ENCODE measurements around the gene PRELID2. TPM values are rescaled to one million over a fixed set of nuclear protein-coding genes. Genes with fewer than 3 reads are reported as not detected.

PRELID2 gene
- total RNA-seq, 2 donors from 2014 or later: 6.7 to 14.3 TPM

- Mint-ChIP-seq H3K36me3 (ENCODE audit: low read depth) (no peaks in the 10 kb centered on the region), H3K4me1 (peaks cover 2% of the 10 kb centered on the region), H3K9me3 (no peaks in the 10 kb centered on the region), H3K27ac (no peak overlapping the region), H3K27me3 (ENCODE audit: insufficient read depth) (peaks cover 27% of the 10 kb centered on the region), H3K4me3 (no peak overlapping the region)
- 100% methylated on average over 1 of the region's 1 CpG for WGBS, 2 experiments (ENCODE audit: insufficient coverage in 1 of 2, insufficient read length in 1 of 2)
- DNase-seq: no peak
- Histone ChIP-seq H3K4me3 (ENCODE audit: low read length) (no peak overlapping the region), H3K27me3 (ENCODE audit: control insufficient read depth, insufficient read depth, low read length, poor library complexity, severe bottlenecking) (peaks cover 11% of the 10 kb centered on the region), H3K4me1 (ENCODE audit: control insufficient read depth, insufficient read depth, low read length) (no peaks in the 10 kb centered on the region), H3K9me3 (ENCODE audit: control insufficient read depth, low read length) (no peaks in the 10 kb centered on the region), H3K27ac (ENCODE audit: low read depth, low read length) (no peak overlapping the region), H3K36me3 (ENCODE audit: control insufficient read depth, insufficient read depth, low read length) (no peaks in the 10 kb centered on the region), H3K9ac (ENCODE audit: extremely low read depth, low read length, poor library complexity, severe bottlenecking) (no peak overlapping the region)
- TF ChIP-seq, protein P1, sequence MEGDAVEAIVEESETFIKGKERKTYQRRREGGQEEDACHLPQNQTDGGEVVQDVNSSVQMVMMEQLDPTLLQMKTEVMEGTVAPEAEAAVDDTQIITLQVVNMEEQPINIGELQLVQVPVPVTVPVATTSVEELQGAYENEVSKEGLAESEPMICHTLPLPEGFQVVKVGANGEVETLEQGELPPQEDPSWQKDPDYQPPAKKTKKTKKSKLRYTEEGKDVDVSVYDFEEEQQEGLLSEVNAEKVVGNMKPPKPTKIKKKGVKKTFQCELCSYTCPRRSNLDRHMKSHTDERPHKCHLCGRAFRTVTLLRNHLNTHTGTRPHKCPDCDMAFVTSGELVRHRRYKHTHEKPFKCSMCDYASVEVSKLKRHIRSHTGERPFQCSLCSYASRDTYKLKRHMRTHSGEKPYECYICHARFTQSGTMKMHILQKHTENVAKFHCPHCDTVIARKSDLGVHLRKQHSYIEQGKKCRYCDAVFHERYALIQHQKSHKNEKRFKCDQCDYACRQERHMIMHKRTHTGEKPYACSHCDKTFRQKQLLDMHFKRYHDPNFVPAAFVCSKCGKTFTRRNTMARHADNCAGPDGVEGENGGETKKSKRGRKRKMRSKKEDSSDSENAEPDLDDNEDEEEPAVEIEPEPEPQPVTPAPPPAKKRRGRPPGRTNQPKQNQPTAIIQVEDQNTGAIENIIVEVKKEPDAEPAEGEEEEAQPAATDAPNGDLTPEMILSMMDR (conservative IDR thresholded peaks at IDR 0.05): no peak
Observed at GRCh38 chr5:145830594-145830993, 4.5 kb downstream of the PRELID2 start.

- Histone ChIP-seq H3K27ac (ENCODE audit: low read depth, low read length) (no peak overlapping the region), H3K9ac (ENCODE audit: extremely low read depth, low read length, poor library complexity, severe bottlenecking) (no peak overlapping the region), H3K27me3 (ENCODE audit: control insufficient read depth, insufficient read depth, low read length, poor library complexity, severe bottlenecking) (peaks cover 7% of the 10 kb centered on the region), H3K9me3 (ENCODE audit: control insufficient read depth, low read length) (no peaks in the 10 kb centered on the region), H3K4me1 (ENCODE audit: control insufficient read depth, insufficient read depth, low read length) (no peaks in the 10 kb centered on the region), H3K4me3 (ENCODE audit: low read length) (no peak overlapping the region), H3K36me3 (ENCODE audit: control insufficient read depth, insufficient read depth, low read length) (no peaks in the 10 kb centered on the region)
- Mint-ChIP-seq H3K4me3 (no peak overlapping the region), H3K9me3 (no peaks in the 10 kb centered on the region), H3K36me3 (ENCODE audit: low read depth) (no peaks in the 10 kb centered on the region), H3K27ac (no peak overlapping the region), H3K27me3 (ENCODE audit: insufficient read depth) (peaks cover 24% of the 10 kb centered on the region), H3K4me1 (no peaks in the 10 kb centered on the region)
- TF ChIP-seq, protein P1 (conservative IDR thresholded peaks at IDR 0.05): no peak
- no peak for DNase-seq
Observed at GRCh38 chr5:145829708-145830361, 5.3 kb downstream of the PRELID2 start.

DNA sequence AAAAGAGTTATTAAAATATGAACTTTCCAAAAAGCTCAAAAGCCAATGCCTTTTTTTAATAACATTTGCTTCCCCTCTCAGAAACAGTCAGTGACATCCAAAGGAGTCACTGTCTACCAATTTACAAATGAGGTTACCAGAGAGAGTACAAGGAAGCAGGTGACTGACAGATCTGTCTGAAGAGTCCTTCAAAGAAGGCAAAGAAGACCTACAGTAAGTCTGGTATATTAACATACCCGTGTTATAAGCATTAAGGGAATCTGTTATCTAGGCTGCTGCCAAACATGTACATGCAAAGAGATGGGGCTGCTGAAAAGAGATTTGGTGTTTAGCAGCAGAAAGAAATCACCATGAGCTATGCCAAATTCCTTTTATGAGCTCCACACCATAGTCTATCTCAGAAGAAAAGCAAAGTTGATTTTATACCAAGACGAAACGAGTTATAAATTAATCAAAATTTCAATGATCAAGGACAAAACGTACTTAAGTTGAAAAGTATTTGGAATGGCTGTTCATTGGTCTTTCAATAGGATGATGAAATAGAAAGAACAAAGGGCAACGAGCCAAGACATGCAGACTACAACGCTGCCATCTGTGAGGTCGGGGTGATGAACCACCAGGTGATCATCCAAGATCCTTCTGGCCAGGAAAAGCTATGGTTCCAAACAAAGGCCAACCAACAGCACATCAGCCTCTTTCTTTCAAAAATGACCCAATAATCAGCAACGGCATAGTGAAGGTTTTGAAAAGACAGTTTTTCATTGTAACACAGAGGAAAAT, 8.1 kb downstream of the PRELID2 start:
- no peaks in the 10 kb centered on the region for H3K4me1 ChIP-seq (ENCODE audit: control insufficient read depth, insufficient read depth, low read length)
- no peak overlapping the region for H3K27ac Mint-ChIP-seq
- no peak overlapping the region for H3K27ac ChIP-seq (ENCODE audit: low read depth, low read length)
- WGBS, 2 experiments (ENCODE audit: insufficient coverage in 1 of 2, insufficient read length in 1 of 2): 89 to 91% methylated on average over 7 to 8 of the region's 8 CpGs
- H3K9ac ChIP-seq (ENCODE audit: extremely low read depth, low read length, poor library complexity, severe bottlenecking): no peak overlapping the region
- TF ChIP-seq, protein P1 (conservative IDR thresholded peaks at IDR 0.05): no peak
- H3K4me1 Mint-ChIP-seq: no peaks in the 10 kb centered on the region
- H3K36me3 ChIP-seq (ENCODE audit: control insufficient read depth, insufficient read depth, low read length): no peaks in the 10 kb centered on the region
- no peak for DNase-seq
- no peaks in the 10 kb centered on the region for H3K36me3 Mint-ChIP-seq (ENCODE audit: low read depth)
- H3K4me3 ChIP-seq (ENCODE audit: low read length): no peak overlapping the region
- H3K27me3 ChIP-seq (ENCODE audit: control insufficient read depth, insufficient read depth, low read length, poor library complexity, severe bottlenecking): no peaks in the 10 kb centered on the region
- no peaks in the 10 kb centered on the region for H3K9me3 ChIP-seq (ENCODE audit: control insufficient read depth, low read length)
- no peak overlapping the region for H3K4me3 Mint-ChIP-seq
- no peaks in the 10 kb centered on the region for H3K9me3 Mint-ChIP-seq
- peaks cover 2% of the 10 kb centered on the region for H3K27me3 Mint-ChIP-seq (ENCODE audit: insufficient read depth)

Data from endodermal cell (in vitro differentiated cells).